HCEC 1CT (cell line): ENCODE measurements around the gene LDB2.
"Not testable (repeated sequence)": the region's sequence is repeated elsewhere in the genome, so short reads cannot be mapped to it uniquely, and the experiment has no call there.

Experiments
- DNase-seq: peaks from one replicate; pipeline ENCODE4 v3.0.0-alpha.2; 2017

The LDB2 gene

DNA sequence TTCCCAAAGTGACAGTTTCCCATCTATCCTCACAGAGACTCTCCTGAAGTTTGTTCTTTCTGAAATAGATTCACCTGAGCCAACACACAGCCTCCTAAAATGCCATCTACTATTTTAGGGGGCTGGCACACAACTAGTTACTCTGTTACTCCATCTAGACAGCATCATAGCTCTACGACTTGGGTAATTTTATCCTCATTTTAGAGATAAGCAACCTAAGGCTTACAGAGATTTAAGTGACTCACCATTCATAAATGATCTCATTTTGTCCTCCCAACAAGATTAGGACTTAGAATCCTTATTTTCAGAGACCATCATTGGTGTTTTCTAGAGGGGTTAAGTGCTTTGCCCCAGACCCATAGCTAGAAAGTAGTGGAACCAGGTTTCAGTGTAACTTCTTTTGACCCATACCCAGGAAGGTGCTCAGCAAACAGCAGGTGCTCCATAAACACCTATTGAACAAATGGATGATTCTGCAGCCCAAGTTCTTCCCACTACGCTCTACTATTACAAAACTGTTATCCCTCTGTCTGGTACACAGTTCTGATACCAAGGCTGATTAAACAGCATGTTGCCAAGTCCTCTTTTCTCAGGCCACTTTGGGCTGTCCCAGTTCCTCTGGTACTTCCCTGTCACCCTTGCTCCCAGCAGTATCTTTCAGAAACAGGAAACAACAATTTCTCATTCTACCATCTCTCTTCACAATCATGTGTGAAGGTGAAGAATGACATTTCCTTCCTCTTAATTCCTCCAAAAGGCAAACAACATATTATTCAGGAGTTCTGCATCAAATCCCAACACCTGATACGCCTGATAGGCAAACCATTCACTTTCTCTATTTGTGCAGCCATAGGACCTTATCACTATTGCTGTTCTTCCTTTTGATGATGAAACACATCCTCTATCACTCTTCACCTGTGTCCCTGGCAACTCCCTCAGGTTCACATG is 367.5 kb downstream of the LDB2 start:
- peak; percentile 9 for DNase-seq

DNA sequence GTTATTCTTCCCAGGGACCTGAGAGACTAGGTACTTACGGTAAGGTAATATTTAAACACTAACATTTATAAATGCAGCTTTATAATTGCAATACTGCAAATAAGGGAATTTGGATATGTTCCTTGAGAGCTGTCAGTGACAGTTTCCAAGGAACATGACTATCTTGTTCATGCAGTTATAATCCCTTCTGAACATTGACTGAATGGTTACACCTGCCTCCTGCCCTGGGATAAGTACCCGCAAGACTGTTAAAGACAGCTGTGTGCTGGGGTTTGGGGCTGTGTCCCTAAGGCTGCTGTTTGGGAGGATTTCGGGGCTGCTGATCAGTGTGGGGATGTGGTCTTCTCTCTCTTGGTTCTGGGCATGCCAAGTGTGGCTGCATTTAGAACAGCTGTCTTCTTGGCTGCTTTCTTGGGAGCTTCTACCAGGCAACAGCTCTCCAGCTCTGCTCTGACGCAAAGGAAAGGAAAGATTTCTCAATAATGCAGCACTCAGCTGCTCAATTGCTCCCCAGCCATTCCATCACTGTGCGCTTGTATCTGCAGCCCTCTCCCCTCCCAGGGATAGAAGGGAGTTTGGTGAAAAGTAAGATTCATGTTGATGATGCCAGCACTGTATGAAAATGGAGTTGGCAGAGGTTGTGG is 373.4 kb downstream of the LDB2 start:
- peak; percentile 3 for DNase-seq

GRCh38 chr4:16524406-16524805 is 374.0 kb downstream of the LDB2 start:
- no peak for DNase-seq

DNA sequence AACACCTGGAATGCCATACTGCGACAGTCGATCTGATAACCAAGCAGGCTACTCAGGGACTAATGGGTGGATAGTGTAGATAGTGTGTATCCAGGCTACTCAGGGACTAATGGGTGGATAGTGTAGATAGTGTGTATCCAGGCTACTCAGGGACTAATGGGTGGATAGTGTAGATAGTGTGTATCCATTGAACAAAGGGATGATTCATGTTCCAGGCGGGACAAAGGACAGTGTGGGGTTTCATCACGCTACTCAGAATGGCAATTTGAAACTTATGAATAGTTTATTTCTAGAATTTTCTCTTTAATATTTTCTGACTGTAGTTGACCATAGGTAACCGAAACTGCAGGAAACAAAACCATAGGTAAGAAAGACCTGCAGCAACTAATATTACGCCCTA is 374.9 kb downstream of the LDB2 start:
- not testable (repeated sequence) for DNase-seq

DNA sequence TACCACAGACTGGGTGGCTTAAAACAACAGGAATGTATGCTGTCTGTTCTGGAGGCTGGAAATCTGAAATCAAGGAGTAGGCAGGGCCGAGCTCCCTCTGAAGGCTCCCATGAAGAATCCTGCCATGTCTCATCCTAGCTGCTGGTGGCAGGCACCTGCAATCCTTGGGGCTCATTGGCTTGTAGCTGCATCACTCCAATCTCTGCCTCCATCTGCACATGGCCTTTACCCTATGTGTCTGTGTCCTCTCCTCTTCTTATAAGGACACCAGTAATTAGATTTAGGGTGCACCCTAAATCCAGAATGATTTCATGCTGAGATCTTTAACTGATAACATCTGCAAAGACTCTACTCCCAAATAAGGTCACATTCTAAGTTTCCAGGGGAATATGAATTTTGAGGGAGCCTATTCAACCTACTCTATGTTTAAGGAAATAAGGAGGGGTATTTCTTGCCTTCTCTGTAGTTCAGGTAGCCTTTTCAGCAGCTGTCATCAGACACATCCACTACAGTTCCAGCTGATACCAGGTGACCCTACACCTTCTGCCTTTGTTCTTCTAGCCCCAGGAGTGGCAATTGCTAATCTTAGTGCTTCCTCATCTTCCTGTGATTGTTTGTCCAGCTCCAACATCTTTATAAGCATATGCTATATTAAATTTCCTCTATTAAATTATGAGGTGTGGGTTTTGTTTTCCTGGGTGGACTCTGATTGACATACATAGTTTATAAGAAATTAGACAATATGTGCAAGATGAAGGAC is 377.1 kb downstream of the LDB2 start:
- DNase-seq: no peak

- DNase-seq: peak; percentile 38
Measured at GRCh38 chr4:16516796-16517439, 381.5 kb downstream of the LDB2 start.

- DNase-seq: peak; percentile 19
Measured at GRCh38 chr4:16513876-16514275, 384.6 kb downstream of the LDB2 start.

DNA sequence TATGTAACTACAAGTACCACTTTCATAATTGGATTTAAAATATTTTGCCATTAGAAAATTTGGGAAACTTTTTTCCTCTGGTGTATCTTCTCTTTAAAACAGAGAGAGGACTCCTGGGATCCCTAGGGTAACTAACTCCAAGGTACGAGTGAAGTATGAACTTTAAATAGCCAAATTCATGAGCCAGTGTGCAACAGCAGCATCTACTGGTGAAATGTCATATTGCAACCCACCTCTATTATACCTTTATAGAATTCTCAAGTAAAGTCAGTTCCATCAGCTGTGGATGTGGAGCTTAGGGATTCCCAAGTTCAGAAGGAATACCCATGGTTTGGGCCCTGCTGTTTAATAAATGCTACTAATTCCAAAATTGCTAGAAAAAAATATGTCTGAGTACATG is 389.5 kb downstream of the LDB2 start:
- no peak for DNase-seq

- peak; percentile 3 for DNase-seq
Measured at GRCh38 chr4:16505726-16506125, 392.7 kb downstream of the LDB2 start.

- no peak for DNase-seq
Measured at GRCh38 chr4:16505267-16505666, 393.2 kb downstream of the LDB2 start.

DNA sequence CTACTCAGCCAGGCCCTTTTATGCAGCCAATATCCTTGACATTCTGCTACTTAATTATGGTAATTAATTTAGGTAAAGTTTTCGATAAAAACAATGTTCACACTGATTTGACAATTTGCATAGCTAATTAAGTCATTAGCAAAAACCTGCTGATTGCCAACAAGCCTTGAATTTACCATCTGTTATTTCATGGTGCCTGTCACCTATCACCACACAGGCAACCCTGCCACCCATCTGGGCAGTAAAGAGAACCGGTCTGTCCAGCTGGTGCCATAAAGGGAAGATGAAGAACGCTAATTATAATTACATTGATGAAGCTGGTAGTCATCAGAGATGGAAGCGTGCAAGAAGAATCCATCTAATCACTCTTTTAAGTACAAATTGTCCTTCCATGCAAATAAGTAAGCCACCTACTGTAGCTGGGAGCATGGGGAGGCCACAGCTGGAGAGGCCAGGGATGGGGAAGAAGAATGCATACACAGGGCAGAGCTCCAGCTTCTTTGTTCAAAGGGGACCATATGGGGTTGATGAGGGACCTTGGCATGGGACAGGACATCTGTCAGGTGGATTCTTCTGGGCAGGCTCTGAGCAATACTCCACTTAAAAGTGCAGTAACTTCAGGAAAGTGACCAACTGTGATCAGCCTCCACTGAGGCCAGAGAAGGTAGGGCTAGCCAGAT is 394.9 kb downstream of the LDB2 start:
- no peak for DNase-seq

DNA sequence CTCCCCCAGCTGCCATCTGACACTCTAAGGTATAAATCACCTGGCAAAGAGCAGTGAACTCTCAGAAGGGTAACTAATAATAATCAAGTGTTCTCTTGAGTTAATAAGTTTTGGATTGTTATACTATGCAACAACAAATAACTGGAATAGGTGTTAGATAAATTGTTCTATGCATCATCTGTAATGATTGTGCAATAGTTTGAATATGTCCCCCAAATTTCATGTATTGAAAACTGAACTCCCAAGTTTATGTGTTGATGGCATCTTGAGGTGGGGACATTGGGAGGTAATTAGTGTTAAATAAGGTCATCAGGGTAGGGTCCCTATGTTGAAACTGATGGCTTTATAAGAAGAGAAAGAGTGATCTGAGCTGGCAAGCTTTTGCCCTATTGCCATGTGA is 399.5 kb downstream of the LDB2 start:
- no peak for DNase-seq

DNA sequence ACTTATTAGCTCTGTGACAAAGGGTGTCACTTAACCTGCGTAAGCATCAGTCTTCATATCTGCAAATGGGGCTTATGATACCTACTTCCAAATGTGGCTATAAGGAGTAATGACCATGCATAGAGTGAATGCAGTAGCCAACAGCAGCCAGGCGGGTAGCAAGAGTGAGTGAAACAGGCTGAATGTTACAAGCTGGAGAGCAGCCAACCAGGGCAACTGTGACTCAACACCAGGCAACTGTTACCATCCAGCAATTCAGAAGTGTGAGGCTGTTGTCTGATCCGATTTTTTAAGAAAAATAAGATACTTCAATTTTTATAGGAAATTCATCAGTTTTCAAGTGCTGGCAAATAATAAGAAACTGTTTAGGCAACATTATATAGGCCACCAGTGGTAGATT is 401.9 kb downstream of the LDB2 start:
- peak; percentile 51 for DNase-seq

- no peak for DNase-seq
Measured at GRCh38 chr4:16492872-16493271, 405.6 kb downstream of the LDB2 start.

GRCh38 chr4:16489226-16489625 is 409.2 kb downstream of the LDB2 start:
- DNase-seq: no peak

GRCh38 chr4:16488084-16488483 is 410.4 kb downstream of the LDB2 start:
- DNase-seq: no peak

- DNase-seq: no peak
Measured at GRCh38 chr4:16484711-16485110, 413.7 kb downstream of the LDB2 start.

DNA sequence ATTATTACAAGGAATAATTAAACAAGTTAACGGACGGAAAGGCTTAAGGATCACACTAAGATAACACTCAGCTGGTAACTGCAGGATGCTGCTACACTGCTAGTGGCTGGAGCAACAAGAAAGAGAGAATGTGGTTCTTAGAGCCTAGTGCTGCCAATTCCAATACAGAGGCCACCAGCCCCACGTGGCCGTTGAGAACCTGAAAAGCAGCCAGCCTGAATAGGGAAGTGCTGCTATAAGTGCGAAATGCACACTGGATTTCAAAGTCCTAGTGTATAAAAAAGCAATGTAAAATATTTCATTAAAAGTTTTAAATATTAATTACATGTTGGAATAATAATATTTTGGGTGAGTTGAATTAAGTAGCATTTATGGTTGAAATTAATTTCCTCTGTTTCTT is 414.9 kb downstream of the LDB2 start:
- no peak for DNase-seq

- DNase-seq: no peak
Measured at GRCh38 chr4:16480011-16480410, 418.4 kb downstream of the LDB2 start.

DNA sequence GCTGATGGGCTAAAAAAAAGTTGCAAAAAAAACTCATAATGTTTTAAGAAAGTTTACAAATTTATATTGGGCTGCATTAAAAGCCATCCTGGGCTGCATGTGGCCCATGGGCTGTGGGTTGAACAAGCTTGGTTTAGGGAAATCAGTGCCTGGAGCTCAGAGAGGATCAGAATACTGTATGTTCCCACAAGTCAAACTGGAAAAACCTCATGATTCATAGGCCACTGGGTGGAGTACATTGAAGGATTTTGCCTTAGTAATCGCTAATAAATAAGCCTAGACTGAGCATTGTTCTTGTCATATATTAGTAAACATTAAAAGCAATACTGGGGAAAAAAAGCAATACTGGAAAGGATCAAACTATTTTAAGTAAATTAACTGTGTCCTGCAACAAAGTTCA is 425.9 kb downstream of the LDB2 start:
- no peak for DNase-seq

- DNase-seq: no peak
Measured at GRCh38 chr4:16467061-16467460, 431.4 kb downstream of the LDB2 start.

DNA sequence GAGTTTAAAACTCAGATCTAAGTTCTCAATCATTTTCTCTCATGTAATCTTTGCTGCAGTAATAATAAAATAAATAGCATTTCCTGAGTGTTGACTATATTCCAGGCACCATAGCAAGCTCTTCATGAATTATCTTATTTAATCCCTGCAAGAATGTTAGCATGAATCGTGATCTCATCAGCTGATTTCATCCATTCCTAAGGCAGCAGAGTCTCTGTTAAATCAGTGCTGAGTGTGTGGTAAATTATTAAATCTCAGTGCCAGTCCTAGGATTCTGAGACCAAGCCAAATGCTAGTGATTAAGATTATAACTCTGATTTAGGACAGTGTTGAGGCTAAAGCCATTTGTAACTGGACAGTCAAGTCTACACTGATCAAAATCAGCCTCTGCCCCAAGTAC is 431.9 kb downstream of the LDB2 start:
- DNase-seq: no peak
